Mucosa of descending colon (tissue), 3 donors: Measurements from ENCODE around the gene ADA. TPM values are rescaled to one million over a fixed set of nuclear protein-coding genes. Genes with fewer than 3 reads are reported as not detected.

Source experiments
- ATAC-seq: fragments of 200-7000 bp; cut with Tn5 transposase; one replicate; pipeline ENCODE4 v1.9.1; 2020; ENCODE audit warnings: mild to moderate bottlenecking, moderate library complexity
- DNase-seq, 3 donors: peaks; one replicate each; pipeline ENCODE4 v3.0.0-alpha.2; 2020
- H3K36me3 ChIP-seq: fragments of 200-600 bp; one replicate; pipeline ENCODE4 v1.8.0; 2021; ENCODE audit warnings: low read depth, mild to moderate bottlenecking
- H3K4me1 ChIP-seq: fragments of 200-600 bp; one replicate; pipeline ENCODE4 v1.8.0; 2021; ENCODE audit warnings: low read depth, mild to moderate bottlenecking
- H3K4me3 ChIP-seq: fragments of 200-600 bp; one replicate; pipeline ENCODE4 v1.8.0; 2021; ENCODE audit warnings: mild to moderate bottlenecking
- H3K9me3 ChIP-seq: fragments of 200-600 bp; one replicate; pipeline ENCODE4 v1.8.0; 2021; ENCODE audit warnings: mild to moderate bottlenecking
- intact Hi-C, 2 donors: fragments of 100-400 bp; cut with DNase I in 1 of 2; cut with micrococcal nuclease in 1 of 2; formaldehyde crosslinking; loops; one replicate each; pipeline versions ENCODE4 v1.11.0 to v1.11.1; 2022; cut with DNase I, micrococcal nuclease
- total RNA-seq, 3 donors: library from RNA; stranded (reverse); fragmentation: NEBNext Ultra II Directional in 2 of 3; extraction: Animal tissue kit (Norgen Biotek cat#: 25700) in 2 of 3; gene quantifications; one replicate each; pipeline versions ENCODE4 v1.2.1 to v1.2.4, GENCODE V29; 2021 to 2023
- TF ChIP-seq, protein P1 (sequence below): fragments of 200-600 bp; IDR thresholded peaks from one replicate; pipeline ENCODE4 v1.8.0; 2022; ENCODE audit warnings: antibody characterized with exemption, mild to moderate bottlenecking
- donor health status: DM: no; HTN: no; CAD: no; lungs with moderate emphysema.
- donor health status: DM: no; HTN: no; CAD: no.
- donor health status: DM: no; HTN: yes; CAD: no.

ADA gene
- total RNA-seq, 3 donors from 2014 or later: 2.2 to 6.9 (median 5.9) TPM

DNA sequence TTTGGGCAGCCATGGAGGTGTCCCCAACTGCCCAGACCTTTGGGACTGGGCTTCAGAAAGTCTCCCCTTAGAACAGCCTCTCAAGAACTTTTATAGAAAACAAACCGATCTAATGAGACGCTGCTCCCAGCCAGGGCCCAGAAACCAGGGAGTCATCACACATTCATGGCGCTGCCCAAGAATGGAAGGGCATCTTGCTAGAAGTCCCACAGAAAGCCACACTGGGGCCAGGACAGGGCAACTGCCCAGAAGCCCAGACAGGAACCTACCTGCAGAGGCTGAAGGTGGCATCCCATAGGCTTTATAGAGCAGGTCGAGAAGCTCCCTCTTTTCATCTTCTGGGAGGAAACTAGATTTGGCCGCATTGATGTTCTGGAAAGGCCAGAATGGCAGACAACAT is 31.5 kb downstream of the ADA start:
- Histone ChIP-seq H3K4me1 (peaks cover 5% of the 10 kb centered on the region), H3K4me3 (no peak overlapping the region), H3K9me3 (no peaks in the 10 kb centered on the region), H3K36me3 (no peaks in the 10 kb centered on the region)
- no peak for ATAC-seq
- DNase-seq: peak in 1 of 3 donors; percentile 22
- TF ChIP-seq, protein P1, sequence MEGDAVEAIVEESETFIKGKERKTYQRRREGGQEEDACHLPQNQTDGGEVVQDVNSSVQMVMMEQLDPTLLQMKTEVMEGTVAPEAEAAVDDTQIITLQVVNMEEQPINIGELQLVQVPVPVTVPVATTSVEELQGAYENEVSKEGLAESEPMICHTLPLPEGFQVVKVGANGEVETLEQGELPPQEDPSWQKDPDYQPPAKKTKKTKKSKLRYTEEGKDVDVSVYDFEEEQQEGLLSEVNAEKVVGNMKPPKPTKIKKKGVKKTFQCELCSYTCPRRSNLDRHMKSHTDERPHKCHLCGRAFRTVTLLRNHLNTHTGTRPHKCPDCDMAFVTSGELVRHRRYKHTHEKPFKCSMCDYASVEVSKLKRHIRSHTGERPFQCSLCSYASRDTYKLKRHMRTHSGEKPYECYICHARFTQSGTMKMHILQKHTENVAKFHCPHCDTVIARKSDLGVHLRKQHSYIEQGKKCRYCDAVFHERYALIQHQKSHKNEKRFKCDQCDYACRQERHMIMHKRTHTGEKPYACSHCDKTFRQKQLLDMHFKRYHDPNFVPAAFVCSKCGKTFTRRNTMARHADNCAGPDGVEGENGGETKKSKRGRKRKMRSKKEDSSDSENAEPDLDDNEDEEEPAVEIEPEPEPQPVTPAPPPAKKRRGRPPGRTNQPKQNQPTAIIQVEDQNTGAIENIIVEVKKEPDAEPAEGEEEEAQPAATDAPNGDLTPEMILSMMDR: no peak
- intact Hi-C loops: no loop called here

DNA sequence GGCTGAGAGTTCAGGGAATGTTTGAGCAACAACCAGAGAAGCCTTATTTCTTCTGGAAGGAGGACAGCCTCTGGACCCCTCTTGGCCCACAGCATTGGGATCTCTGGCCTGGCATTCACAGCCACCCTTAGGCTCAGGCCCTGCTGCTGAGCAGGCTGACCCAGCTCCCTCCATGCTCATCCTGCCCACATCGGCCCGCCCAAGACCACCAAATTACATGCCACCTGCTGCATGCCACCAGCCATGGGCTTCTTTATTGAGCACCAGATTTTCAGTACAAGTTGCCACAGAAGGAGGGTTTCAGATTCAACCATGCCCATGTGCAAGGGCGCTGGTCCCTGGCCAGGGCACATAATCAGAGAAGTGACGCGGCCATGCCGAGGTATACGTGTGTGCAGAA is 32.2 kb downstream of the ADA start:
- Histone ChIP-seq H3K36me3 (no peaks in the 10 kb centered on the region), H3K4me3 (no peak overlapping the region), H3K9me3 (no peaks in the 10 kb centered on the region), H3K4me1 (peaks cover 5% of the 10 kb centered on the region)
- TF ChIP-seq, protein P1: no peak
- peak in 1 of 3 donors; percentile 33 for DNase-seq
- intact Hi-C loops: no loop called here
- ATAC-seq: no peak

DNA sequence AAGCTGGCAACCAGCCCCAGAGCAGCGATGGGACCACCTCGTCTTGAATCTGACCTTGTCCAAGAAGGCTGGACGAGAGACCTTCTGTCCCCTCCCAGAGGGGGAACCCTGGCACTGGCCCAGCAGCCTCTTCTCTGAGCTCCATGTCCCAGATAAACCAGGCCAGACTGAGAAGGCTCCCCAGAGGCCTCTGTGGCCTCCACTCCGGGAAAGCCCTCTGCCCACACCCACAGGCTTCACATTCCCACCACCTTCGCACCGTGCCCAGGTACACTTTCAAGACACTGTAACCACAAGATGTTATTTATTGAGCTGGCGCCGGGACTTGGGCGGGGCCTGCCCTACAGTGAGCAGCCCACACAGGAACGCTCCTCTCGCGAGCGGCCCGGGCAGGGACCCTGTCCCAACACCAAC is 33.2 kb downstream of the ADA start:
- ATAC-seq: peak; percentile 58
- TF ChIP-seq, protein P1: no peak
- no peaks in the 10 kb centered on the region for H3K36me3 ChIP-seq
- H3K4me3 ChIP-seq: no peak overlapping the region
- intact Hi-C loops: no loop called here
- H3K9me3 ChIP-seq: no peaks in the 10 kb centered on the region
- peak; percentile 54 to 65 (median 57) for DNase-seq
- H3K4me1 ChIP-seq: peaks cover 5% of the 10 kb centered on the region

DNA sequence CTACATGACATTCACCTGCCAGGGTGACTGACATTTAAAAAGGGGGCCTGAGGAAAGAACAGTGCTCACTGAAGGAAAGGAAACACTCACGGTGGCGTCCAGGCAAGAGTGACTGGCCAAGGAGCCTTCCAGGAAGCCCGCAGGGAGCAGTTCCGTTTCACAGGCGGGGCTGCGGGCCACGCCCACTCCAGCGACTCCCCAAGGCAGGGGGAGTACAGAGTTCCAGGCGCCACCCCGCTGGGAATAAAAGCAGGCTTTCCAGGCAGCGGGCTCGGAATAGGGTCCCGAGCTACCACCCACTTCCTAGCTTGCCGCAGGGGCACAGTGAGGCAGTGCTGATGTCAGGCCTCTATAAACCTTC is 34.9 kb downstream of the ADA start:
- H3K4me1 ChIP-seq: peaks cover 5% of the 10 kb centered on the region
- H3K36me3 ChIP-seq: no peaks in the 10 kb centered on the region
- no peak overlapping the region for H3K4me3 ChIP-seq
- ATAC-seq (peak; percentile 70), DNase-seq (peak in 2 of 3 donors; percentile 39 to 63)
- intact Hi-C loops: no loop called here
- TF ChIP-seq, protein P1: no peak
- H3K9me3 ChIP-seq: no peaks in the 10 kb centered on the region

DNA sequence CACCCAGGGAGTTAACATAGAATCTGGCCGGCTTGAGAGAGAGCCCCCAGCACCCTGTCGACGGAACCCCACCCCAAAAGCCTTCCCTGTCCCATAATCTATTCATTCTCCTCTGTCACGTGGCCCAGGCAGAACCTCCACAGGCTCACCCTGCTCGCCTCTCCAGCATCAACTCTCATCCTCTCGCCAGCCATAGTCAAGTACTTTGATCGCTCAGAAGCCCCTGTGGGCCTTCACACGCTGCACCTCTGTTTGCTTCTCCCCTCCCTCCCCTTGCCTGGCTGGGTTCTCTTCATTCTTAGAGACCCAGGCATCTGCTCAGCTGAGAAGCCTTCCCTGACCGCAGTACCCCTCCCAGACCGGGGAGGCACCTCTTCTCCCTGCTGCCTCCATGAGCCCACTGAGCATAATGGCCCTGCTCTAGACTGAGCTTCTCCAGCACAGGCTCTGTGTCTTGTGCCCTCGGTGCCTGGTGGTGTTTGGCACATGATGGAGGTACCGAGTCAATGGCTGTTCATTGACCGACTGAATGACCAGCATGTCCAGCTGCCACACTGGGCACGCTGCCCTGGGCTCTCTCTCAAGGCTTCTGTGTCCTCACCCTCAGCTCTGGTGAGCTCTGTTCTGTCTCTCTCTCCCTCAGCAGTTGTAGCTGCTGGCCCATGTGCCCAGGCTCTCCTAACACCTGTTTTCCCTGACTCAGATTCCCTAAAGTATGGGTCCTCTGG is 35.5 kb downstream of the ADA start:
- Histone ChIP-seq H3K9me3 (no peaks in the 10 kb centered on the region), H3K36me3 (no peaks in the 10 kb centered on the region), H3K4me1 (peaks cover 5% of the 10 kb centered on the region), H3K4me3 (no peak overlapping the region)
- ATAC-seq (peak; percentile 4), DNase-seq (no peak)
- intact Hi-C loops: no loop called here
- TF ChIP-seq, protein P1: no peak
